NCI-H526 treated with DMSO at 0.1 percent for 48 hours (cell line): ENCODE data around the gene IGF2BP1.
"Not testable (repeated sequence)": the region's sequence is repeated elsewhere in the genome, so short reads cannot be mapped to it uniquely, and the experiment has no call there.

Experiments used
- DNase-seq: peaks from one replicate; lab custom pipeline; 2025; lab: John Stamatoyannopoulos, UW

Gene IGF2BP1

GRCh38 chr17:49020609-49021008, 23.4 kb downstream of the IGF2BP1 start:
- DNase-seq = no peak

- DNase-seq = no peak
Observed at GRCh38 chr17:49021095-49021767, 24.0 kb downstream of the IGF2BP1 start.

- no peak for DNase-seq
Observed at GRCh38 chr17:49021768-49022103, 24.6 kb downstream of the IGF2BP1 start.

GRCh38 chr17:49022391-49022941, 25.3 kb downstream of the IGF2BP1 start:
- no peak for DNase-seq

GRCh38 chr17:49024523-49024922, 27.3 kb downstream of the IGF2BP1 start:
- no peak for DNase-seq

- not testable (repeated sequence) for DNase-seq
Observed at GRCh38 chr17:49026447-49026846, 29.3 kb downstream of the IGF2BP1 start.

- DNase-seq = no peak
Observed at GRCh38 chr17:49028271-49028670, 31.1 kb downstream of the IGF2BP1 start.

- no peak for DNase-seq
Observed at GRCh38 chr17:49029801-49030200, 32.6 kb downstream of the IGF2BP1 start.

GRCh38 chr17:49031965-49032928, 35.1 kb downstream of the IGF2BP1 start:
- DNase-seq = peak; percentile 70

- peak; percentile 70 for DNase-seq
Observed at GRCh38 chr17:49035470-49036269, 38.5 kb downstream of the IGF2BP1 start.

GRCh38 chr17:49036270-49036626, 39.1 kb downstream of the IGF2BP1 start:
- DNase-seq = no peak

GRCh38 chr17:49038138-49038537, 41.0 kb downstream of the IGF2BP1 start:
- DNase-seq = no peak

GRCh38 chr17:49038544-49038943, 41.4 kb downstream of the IGF2BP1 start:
- no peak for DNase-seq

- DNase-seq = not testable (repeated sequence)
Observed at GRCh38 chr17:49039518-49039917, 42.3 kb downstream of the IGF2BP1 start.

GRCh38 chr17:49041527-49041926, 44.3 kb downstream of the IGF2BP1 start:
- DNase-seq = no peak

GRCh38 chr17:49045376-49045775, 48.2 kb downstream of the IGF2BP1 start:
- no peak for DNase-seq

- no peak for DNase-seq
Observed at GRCh38 chr17:49046912-49047311, 49.7 kb downstream of the IGF2BP1 start.

- no peak for DNase-seq
Observed at GRCh38 chr17:49049265-49049664, 52.1 kb downstream of the IGF2BP1 start.

- DNase-seq = no peak
Observed at GRCh38 chr17:49050611-49051010, 53.4 kb downstream of the IGF2BP1 start.

GRCh38 chr17:49051269-49051668, 54.1 kb downstream of the IGF2BP1 start:
- DNase-seq = no peak

GRCh38 chr17:49053171-49053829, 56.1 kb downstream of the IGF2BP1 start:
- no peak for DNase-seq
